Measurements from ENCODE around the gene TNFSF15.

DNA sequence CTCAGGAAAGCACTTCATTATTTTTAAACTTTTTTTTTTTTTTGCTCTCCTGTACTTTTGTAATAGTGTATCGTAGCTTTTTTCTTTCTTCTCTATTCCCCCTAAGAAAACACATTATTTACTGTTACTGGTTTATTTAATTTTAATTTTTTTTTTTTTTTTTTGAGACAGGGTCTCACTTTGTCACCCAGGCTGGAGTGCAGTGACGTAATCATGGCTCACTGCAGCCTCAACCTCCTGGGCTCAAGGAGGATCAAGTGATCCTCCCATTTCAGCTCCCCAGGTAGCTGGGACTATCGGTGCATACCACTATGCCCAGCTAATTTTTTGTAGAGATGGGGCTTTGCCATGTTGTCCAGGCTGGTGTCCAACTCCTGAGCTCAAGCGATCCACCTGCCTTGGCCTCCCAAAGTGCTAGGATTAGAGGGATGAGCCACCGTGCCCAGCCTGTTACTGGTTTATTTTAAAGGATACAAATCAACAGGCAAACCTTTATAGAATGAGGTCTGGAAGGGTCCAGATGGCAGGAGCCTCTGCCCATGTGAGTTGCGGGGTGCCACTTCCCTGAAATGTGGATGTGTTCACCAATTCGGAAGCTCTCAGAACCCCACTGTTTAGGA is 49.0 kb upstream of the TNFSF15 start:
- TF ChIP-seq, protein P1, sequence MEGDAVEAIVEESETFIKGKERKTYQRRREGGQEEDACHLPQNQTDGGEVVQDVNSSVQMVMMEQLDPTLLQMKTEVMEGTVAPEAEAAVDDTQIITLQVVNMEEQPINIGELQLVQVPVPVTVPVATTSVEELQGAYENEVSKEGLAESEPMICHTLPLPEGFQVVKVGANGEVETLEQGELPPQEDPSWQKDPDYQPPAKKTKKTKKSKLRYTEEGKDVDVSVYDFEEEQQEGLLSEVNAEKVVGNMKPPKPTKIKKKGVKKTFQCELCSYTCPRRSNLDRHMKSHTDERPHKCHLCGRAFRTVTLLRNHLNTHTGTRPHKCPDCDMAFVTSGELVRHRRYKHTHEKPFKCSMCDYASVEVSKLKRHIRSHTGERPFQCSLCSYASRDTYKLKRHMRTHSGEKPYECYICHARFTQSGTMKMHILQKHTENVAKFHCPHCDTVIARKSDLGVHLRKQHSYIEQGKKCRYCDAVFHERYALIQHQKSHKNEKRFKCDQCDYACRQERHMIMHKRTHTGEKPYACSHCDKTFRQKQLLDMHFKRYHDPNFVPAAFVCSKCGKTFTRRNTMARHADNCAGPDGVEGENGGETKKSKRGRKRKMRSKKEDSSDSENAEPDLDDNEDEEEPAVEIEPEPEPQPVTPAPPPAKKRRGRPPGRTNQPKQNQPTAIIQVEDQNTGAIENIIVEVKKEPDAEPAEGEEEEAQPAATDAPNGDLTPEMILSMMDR (IDR thresholded peaks at IDR 0.05 in 4 of 5, conservative IDR thresholded peaks at IDR 0.05 in 1 of 5), result no peak
- no peak for TF ChIP-seq POLR2A (IDR thresholded peaks at IDR 0.05)
